KBM-7 (cell line): ENCODE data around the gene ABI3BP.
"Not testable (repeated sequence)": the region's sequence is repeated elsewhere in the genome, so short reads cannot be mapped to it uniquely, and the experiment has no call there.

Experiments
- DNase-seq: peaks from one replicate; pipeline ENCODE4 v3.0.0-alpha.2; 2015
- in situ Hi-C: fragments of 300-500 bp; cut with MboI; formaldehyde crosslinking; loops from 2 replicates; pipeline ENCODE4 v1.14.3; 2020; ENCODE audit warnings: low sequenced_read_pairs, low pct_unique_long_range_greater_than_20kb, mixed read lengths

The ABI3BP gene

DNA sequence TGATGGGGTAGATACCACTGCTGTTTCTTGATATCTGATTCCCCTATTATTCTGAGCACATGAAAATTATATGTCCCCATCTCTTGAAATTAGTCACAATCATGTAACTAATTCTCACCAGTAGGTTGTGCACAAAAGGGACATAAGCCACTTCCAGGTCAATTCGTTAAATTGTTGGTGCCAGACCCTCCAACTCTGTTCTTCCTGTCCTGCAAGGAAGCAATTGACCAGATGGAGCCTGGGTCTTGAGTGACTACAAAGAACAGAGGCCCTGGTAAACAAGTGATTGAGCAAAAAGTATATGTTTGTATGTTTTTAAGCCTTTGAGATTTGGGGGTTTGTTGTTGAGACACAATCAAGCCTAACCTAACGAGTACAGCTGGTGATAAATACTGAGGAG, 36.9 kb downstream of the ABI3BP start:
- DNase-seq = no peak

DNA sequence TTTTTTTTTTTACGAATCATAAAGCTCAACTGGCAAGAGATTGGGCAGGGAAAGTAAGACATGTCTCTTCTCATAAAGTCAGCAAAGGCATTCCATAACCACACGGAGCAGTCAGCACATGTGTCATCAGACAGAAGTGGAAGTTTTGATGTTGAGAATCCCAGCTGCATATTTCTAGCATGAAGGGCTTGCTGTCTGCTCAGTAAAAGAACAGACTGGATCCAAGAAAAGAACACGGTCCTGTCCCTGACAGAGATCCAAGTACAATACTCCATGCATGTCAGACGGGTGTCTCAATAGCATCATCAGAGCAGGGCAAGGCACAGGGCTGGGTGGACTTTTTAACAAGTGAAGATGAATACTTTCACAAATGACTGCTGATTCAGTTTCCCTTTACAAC, 38.2 kb downstream of the ABI3BP start:
- DNase-seq = no peak
- in situ Hi-C loops = no loop called here

More for the DNA sequence above, 36.9 kb downstream of the ABI3BP start:
- in situ Hi-C loops = no loop called here

- no peak for DNase-seq
- in situ Hi-C loops = no loop called here
Measured at GRCh38 chr3:100954199-100954935, 38.9 kb downstream of the ABI3BP start.

GRCh38 chr3:100953103-100953502, 40.1 kb downstream of the ABI3BP start:
- no peak for DNase-seq
- in situ Hi-C loops = no loop called here

GRCh38 chr3:100947119-100947518, 46.1 kb downstream of the ABI3BP start:
- in situ Hi-C loops = no loop called here

GRCh38 chr3:100946096-100946495, 47.1 kb downstream of the ABI3BP start:
- in situ Hi-C loops, DNase-seq: not testable (repeated sequence)

More at GRCh38 chr3:100947119-100947518, 46.1 kb downstream of the ABI3BP start:
- DNase-seq = no peak

- in situ Hi-C loops = no loop called here
- no peak for DNase-seq
Measured at GRCh38 chr3:100941451-100941850, 51.8 kb downstream of the ABI3BP start.

DNA sequence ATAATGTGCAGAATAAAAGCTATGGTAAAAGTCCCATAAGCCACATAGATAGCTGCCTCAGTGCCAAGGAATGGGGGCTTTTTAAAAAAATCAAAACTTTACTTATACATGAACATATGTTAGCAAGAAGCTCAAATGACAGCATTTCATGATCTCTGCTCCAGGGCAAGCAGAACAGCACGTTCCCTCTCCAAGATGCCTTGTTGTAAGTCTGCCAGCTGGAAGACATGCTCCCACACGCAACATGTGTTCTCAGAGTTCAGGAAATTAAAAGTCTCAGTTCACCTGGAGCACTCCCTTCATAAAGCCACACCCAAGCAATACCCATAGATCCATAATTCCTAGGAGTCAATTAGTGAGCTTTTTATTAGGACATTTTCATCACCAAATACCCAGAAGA, 52.2 kb downstream of the ABI3BP start:
- DNase-seq = no peak
- in situ Hi-C loops = no loop called here

DNA sequence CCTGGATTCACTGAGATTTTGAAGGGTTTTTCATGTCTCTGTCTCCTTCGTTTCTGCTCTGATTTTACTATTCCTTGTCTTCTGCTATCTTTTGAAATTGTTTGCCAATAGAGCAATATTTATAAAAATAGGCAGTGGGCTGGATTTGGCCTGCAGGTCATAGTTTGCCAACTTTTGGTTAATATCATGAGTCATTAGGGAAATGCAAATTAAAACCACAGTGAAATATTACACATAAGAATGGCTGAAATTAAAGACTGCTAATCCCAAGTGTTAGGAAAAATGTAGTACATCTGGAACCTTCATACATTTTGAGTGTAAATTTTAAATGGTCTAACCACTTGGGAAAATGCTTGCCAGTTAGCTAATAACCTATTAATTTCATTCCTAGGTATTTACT, 56.3 kb downstream of the ABI3BP start:
- DNase-seq = no peak
- in situ Hi-C loops = no loop called here

- DNase-seq = no peak
Measured at GRCh38 chr3:100932491-100932890, 60.7 kb downstream of the ABI3BP start.

DNA sequence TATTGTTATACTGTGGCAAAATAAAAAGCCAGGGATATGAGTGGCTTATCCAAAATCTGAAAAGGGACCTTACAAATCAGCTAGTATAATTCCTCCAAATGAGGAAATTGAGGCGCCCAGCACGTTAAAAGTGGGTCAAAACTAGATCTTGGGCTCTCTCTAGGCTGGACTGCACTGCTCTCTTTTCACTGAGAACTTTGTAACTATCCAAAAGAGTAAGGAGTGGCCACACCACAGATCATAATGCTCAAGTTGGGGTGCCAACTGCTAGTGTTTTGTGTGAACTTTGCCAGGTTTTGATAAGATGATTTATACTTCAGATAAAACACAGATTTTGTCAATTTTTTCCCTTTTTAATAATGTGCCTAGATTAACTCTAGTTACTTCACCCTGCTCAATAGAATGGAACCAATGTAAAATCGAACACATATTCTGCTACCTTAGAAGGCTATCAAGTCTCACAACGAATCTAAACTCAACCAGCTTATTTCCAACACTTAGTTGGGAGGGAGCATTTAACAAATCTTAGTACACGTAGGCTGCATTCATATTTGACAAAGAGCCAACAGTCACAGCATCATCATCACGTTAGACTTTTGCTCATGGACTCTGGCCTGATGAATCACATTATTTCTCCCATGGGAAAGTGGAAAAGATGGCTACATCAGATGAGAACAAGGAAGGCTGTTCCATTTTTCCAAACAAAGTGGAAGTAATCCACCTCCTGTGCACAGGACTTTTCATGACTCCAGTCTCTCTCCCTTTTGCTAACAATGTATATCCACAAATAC, 64.4 kb downstream of the ABI3BP start:
- no peak for DNase-seq
- in situ Hi-C loops = no loop called here

More at GRCh38 chr3:100932491-100932890, 60.7 kb downstream of the ABI3BP start:
- in situ Hi-C loops = no loop called here

GRCh38 chr3:100927775-100928174, 65.4 kb downstream of the ABI3BP start:
- DNase-seq = no peak
- in situ Hi-C loops = no loop called here

- no peak for DNase-seq
- in situ Hi-C loops = no loop called here
Measured at GRCh38 chr3:100915706-100916495, 77.3 kb downstream of the ABI3BP start.

GRCh38 chr3:100913870-100914648, 79.2 kb downstream of the ABI3BP start:
- DNase-seq = no peak
- in situ Hi-C loops = no loop called here

DNA sequence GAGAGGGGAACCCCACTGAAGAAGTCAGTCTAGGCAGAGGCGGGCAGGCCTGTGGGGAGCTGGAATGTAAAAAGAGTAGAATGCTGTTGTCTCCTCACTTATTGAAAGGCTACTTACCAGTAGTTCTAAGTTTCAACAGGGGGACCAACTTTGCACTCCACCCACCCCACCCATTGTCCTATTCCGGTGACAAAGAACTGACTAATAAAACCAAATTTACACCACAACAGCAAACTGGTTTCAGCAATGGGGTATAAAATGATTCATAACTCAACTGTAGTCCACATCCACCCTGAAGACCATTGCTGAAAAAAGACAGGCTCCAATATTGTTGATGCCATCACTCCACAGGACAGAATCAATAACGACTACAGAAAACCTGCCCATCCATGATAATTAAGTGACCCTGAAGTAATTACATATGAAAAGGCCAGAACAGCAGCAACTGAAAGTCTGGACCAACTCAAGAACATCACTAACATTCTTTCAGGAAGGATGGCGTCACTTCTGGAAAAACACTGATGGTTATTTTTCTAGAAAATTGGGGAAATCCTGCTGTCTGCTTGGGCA, 80.2 kb downstream of the ABI3BP start:
- in situ Hi-C loops = no loop called here
- no peak for DNase-seq

- no peak for DNase-seq
- in situ Hi-C loops = no loop called here
Measured at GRCh38 chr3:100912571-100912970, 80.7 kb downstream of the ABI3BP start.

DNA sequence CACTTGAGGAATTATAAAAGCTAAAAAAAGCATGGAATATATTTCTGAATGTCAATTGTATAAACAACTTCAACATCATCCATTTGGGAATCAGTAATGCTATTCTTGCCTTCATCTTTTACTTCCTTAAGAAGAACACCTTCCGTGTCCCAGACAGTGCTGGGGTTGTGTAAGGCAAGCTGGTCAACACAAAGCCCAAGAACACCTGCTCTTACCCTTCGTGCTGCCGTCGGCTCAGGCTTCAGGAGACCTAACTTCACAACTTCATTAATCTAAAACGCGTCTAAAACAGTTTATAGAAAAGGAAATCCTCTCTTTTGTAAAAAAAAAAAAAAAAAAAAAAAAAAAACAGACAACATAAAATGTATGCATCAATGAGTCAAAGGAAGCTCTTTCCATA, 81.3 kb downstream of the ABI3BP start:
- DNase-seq = no peak
- in situ Hi-C loops = no loop called here

DNA sequence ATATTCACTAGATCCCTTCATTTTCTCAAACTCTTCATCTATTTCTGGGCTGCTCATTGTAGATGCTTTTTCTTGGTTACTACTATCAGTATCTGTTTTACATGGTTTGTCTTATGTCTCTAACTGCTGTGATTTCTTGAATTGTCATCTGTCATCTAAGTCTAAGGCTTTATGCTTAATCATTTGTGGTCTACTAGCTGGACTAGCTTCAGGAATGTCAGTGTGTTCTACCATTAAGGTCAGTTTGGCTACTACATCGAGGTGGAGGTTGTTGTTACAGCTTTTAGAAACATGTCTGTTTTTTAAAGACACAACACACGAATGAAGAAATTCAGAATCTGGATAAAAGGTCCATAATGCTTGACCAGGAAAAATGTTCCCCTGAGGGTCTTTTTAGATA, 82.2 kb downstream of the ABI3BP start:
- no peak for DNase-seq
- in situ Hi-C loops = no loop called here

GRCh38 chr3:100902572-100902971, 90.6 kb downstream of the ABI3BP start:
- no peak for DNase-seq
- in situ Hi-C loops = no loop called here
